Ovary (tissue), 3 donors: Measurements from ENCODE around the gene ATG4D.

Source experiments
- EP300 ChIP-seq: sonication (generic); formaldehyde crosslinking; IDR thresholded peaks from one replicate; pipeline ENCODE4 v1.6.1; 2017; ENCODE audit warnings: antibody characterized with exemption
- POLR2A ChIP-seq: fragments of 450-650 bp; IDR thresholded peaks from one replicate; pipeline ENCODE4 v1.6.1; 2017; ENCODE audit warnings: antibody characterized with exemption, mild to moderate bottlenecking, moderate library complexity
- TF ChIP-seq, protein P1 (sequence below), 3 donors: fragments of 450-650 bp in 2 of 3; fragments of 200-600 bp in 1 of 3; IDR thresholded peaks; one replicate each; pipeline versions ENCODE4 v1.5.1 to v1.8.0; 2016 to 2022; ENCODE audit warnings: antibody characterized with exemption in 3 of 3, mild to moderate bottlenecking in 1 of 3
- donor health status: DM: no; HTN: no; CAD: no.

DNA sequence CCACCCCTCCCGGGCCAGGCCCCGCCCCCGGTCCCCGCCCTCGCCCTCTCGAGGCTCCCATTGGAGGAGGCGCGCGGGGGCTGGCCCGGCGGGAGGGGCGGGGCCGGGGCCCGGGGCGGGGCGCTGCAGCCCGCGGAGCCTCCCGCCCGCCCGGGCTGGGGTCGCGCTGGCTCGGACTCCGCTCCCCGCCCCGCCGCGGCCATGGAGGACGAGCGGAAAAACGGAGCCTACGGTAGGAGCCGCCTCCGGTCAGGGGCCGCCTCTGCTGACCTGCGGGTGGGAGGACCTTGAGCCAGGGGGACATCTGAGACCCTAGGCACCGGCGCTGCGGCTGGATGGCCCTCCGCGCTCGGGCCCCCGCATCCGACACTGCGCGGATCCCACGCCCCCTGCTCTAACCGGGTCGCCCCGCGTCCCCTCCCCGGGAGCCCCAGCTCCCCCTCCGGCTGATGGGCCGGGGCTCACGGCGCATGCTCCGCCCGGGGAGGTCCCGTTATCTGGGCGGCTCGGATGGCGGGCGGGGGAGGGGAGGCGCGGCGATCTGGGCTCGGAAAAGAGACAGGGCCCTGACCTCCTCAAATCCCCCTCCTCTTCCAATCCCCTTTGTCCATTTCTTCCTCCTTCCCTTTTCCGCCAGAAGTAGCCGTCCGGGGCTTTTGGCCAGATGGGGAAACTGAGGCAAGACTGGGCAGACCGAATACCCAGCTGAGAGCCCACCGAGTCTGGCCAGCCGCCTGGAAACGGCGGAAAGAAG is 58.8 kb downstream of the ATG4D start:
- no peak for TF ChIP-seq EP300
- TF ChIP-seq, protein P1, sequence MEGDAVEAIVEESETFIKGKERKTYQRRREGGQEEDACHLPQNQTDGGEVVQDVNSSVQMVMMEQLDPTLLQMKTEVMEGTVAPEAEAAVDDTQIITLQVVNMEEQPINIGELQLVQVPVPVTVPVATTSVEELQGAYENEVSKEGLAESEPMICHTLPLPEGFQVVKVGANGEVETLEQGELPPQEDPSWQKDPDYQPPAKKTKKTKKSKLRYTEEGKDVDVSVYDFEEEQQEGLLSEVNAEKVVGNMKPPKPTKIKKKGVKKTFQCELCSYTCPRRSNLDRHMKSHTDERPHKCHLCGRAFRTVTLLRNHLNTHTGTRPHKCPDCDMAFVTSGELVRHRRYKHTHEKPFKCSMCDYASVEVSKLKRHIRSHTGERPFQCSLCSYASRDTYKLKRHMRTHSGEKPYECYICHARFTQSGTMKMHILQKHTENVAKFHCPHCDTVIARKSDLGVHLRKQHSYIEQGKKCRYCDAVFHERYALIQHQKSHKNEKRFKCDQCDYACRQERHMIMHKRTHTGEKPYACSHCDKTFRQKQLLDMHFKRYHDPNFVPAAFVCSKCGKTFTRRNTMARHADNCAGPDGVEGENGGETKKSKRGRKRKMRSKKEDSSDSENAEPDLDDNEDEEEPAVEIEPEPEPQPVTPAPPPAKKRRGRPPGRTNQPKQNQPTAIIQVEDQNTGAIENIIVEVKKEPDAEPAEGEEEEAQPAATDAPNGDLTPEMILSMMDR (IDR thresholded peaks at IDR 0.05), result no peak
- peak; percentile 33 for TF ChIP-seq POLR2A
